ENCODE data around the gene USF1.

DNA sequence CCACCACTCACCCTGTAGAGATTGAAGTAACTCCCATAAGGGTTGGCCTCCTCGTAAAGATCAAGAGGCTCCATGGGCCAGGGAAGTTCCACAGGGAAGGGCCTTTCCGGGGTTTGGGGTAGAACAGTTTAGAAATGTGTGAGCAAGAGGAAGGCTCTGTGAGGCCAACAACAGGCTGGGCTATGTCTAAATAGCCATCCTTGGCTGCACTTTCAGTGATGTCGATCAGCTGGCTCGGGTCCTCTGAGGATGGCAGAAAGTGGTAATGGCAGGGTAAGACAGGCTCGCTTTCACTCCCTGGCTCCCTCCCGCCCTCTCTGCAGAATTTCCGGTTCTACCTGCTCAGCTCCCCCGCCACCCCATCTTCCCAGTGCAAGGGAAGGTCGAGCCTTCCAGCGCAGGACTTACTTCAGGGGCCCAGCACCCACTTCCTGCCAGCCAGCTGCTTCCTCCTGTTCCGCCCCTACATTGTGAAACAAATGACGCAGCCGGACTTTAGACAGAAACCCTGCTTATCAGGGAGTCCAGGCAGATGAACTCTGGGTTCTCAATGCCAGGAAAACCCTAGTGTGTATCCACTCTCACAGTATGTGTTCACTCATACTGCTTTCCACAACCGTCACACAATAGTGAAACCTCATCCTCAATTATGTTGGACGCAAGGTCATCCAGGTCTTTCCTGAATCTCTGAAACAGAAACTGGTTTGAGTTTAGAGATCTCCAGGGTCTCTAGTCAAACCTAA, 32.1 kb downstream of the USF1 start:
- TF ChIP-seq POLR2AphosphoS5 (IDR thresholded peaks at IDR 0.05; ENCODE audit: low read depth, low read length): peak; percentile 78
- TF ChIP-seq TAF1 (IDR thresholded peaks at IDR 0.05; ENCODE audit: low read depth, low read length): 0 out of 2 replicates have a peak, but pooled peaks have one; percentile 16
- peak; percentile 73 for TF ChIP-seq POLR2A (IDR thresholded peaks at IDR 0.05; ENCODE audit: low read depth, low read length)
- TF ChIP-seq SPI1 (IDR thresholded peaks at IDR 0.05; ENCODE audit: low read depth, low read length): peak; percentile 72
